Measurements from ENCODE around the gene EYA2. TPM values are rescaled to one million over a fixed set of nuclear protein-coding genes. Genes with fewer than 3 reads are reported as not detected.

Gene EYA2
- total RNA-seq, 1 donor = 17.7 TPM

- Histone ChIP-seq H3K27ac (ENCODE audit: low read depth, low read length) (peak overlapping the region; percentile 7), H3K36me3 (ENCODE audit: insufficient read depth, low read length) (no peaks in the 10 kb centered on the region), H3K4me3 (ENCODE audit: insufficient read depth, low read length) (peak overlapping the region; percentile 28), H3K79me2 (ENCODE audit: insufficient read depth, low read length) (no peaks in the 10 kb centered on the region), H3K9me3 (ENCODE audit: low read depth, low read length) (no peaks in the 10 kb centered on the region), H3K4me1 (ENCODE audit: insufficient read depth, low read length) (peaks cover 17% of the 10 kb centered on the region), H4K20me1 (ENCODE audit: insufficient read depth, low read length) (no peaks in the 10 kb centered on the region), H3K4me2 (ENCODE audit: insufficient read depth, low read length) (peak overlapping the region; percentile 53), H2AFZ (ENCODE audit: low read length) (peak overlapping the region; percentile 52), H3K27me3 (ENCODE audit: insufficient read depth, low read length) (no peaks in the 10 kb centered on the region)
- no peak for TF ChIP-seq CTCF (IDR thresholded peaks at IDR 0.05; ENCODE audit: extremely low read depth, low read depth, low read length)
- DNase-seq (ENCODE audit: insufficient read length, low spot score, missing footprints) = peak; percentile 90
Measured at GRCh38 chr20:46914789-46915379, 20.2 kb downstream of the EYA2 start.

- Histone ChIP-seq H2AFZ (ENCODE audit: low read length) (peak overlapping the region; percentile 52), H3K27ac (ENCODE audit: low read depth, low read length) (peak overlapping the region; percentile 7), H3K27me3 (ENCODE audit: insufficient read depth, low read length) (no peaks in the 10 kb centered on the region), H3K36me3 (ENCODE audit: insufficient read depth, low read length) (no peaks in the 10 kb centered on the region), H3K79me2 (ENCODE audit: insufficient read depth, low read length) (no peaks in the 10 kb centered on the region), H3K4me2 (ENCODE audit: insufficient read depth, low read length) (peak overlapping the region; percentile 53), H4K20me1 (ENCODE audit: insufficient read depth, low read length) (no peaks in the 10 kb centered on the region), H3K4me3 (ENCODE audit: insufficient read depth, low read length) (peak overlapping the region; percentile 28), H3K9me3 (ENCODE audit: low read depth, low read length) (no peaks in the 10 kb centered on the region), H3K4me1 (ENCODE audit: insufficient read depth, low read length) (peaks cover 17% of the 10 kb centered on the region)
- no peak for DNase-seq (ENCODE audit: insufficient read length, low spot score, missing footprints)
- TF ChIP-seq CTCF (IDR thresholded peaks at IDR 0.05; ENCODE audit: extremely low read depth, low read depth, low read length) = no peak
Measured at GRCh38 chr20:46915575-46916257, 21.1 kb downstream of the EYA2 start.

GRCh38 chr20:46916258-46916603, 21.6 kb downstream of the EYA2 start:
- H2AFZ ChIP-seq (ENCODE audit: low read length) = no peak overlapping the region
- TF ChIP-seq CTCF (IDR thresholded peaks at IDR 0.05; ENCODE audit: extremely low read depth, low read depth, low read length) = no peak
- H3K27ac ChIP-seq (ENCODE audit: low read depth, low read length) = no peak overlapping the region
- no peaks in the 10 kb centered on the region for H3K9me3 ChIP-seq (ENCODE audit: low read depth, low read length)
- peaks cover 17% of the 10 kb centered on the region for H3K4me1 ChIP-seq (ENCODE audit: insufficient read depth, low read length)
- H3K4me2 ChIP-seq (ENCODE audit: insufficient read depth, low read length) = no peak overlapping the region
- no peaks in the 10 kb centered on the region for H4K20me1 ChIP-seq (ENCODE audit: insufficient read depth, low read length)
- no peaks in the 10 kb centered on the region for H3K79me2 ChIP-seq (ENCODE audit: insufficient read depth, low read length)
- no peak for DNase-seq (ENCODE audit: insufficient read length, low spot score, missing footprints)
- no peaks in the 10 kb centered on the region for H3K27me3 ChIP-seq (ENCODE audit: insufficient read depth, low read length)
- no peak overlapping the region for H3K4me3 ChIP-seq (ENCODE audit: insufficient read depth, low read length)
- no peaks in the 10 kb centered on the region for H3K36me3 ChIP-seq (ENCODE audit: insufficient read depth, low read length)

GRCh38 chr20:46917155-46917554, 22.5 kb downstream of the EYA2 start:
- no peak for DNase-seq (ENCODE audit: insufficient read length, low spot score, missing footprints)
- H2AFZ ChIP-seq (ENCODE audit: low read length) = no peak overlapping the region
- H3K4me2 ChIP-seq (ENCODE audit: insufficient read depth, low read length) = no peak overlapping the region
- no peaks in the 10 kb centered on the region for H3K27me3 ChIP-seq (ENCODE audit: insufficient read depth, low read length)
- H4K20me1 ChIP-seq (ENCODE audit: insufficient read depth, low read length) = no peaks in the 10 kb centered on the region
- H3K4me3 ChIP-seq (ENCODE audit: insufficient read depth, low read length) = no peak overlapping the region
- TF ChIP-seq CTCF (IDR thresholded peaks at IDR 0.05; ENCODE audit: extremely low read depth, low read depth, low read length) = no peak
- peaks cover 17% of the 10 kb centered on the region for H3K4me1 ChIP-seq (ENCODE audit: insufficient read depth, low read length)
- H3K9me3 ChIP-seq (ENCODE audit: low read depth, low read length) = no peaks in the 10 kb centered on the region
- H3K36me3 ChIP-seq (ENCODE audit: insufficient read depth, low read length) = no peaks in the 10 kb centered on the region
- no peak overlapping the region for H3K27ac ChIP-seq (ENCODE audit: low read depth, low read length)
- no peaks in the 10 kb centered on the region for H3K79me2 ChIP-seq (ENCODE audit: insufficient read depth, low read length)
